A673 (cell line): ENCODE results near the gene KCTD14. TPM values are rescaled to one million over a fixed set of nuclear protein-coding genes. Genes with fewer than 3 reads are reported as not detected.

Experiments
- BruUV-seq: library from RNA; stranded (reverse); fragments of 400-500 nt; replicated peaks from 2 replicates; lab custom pipeline; 2021; lab: Mats Ljungman, UMichigan
- CTCF ChIA-PET: fragments of 300-600 bp; sonication (Branson Sonifier 250); formaldehyde crosslinking; loops from one replicate; lab custom pipeline; 2022; ENCODE audit warnings: antibody characterized with exemption; lab: Charles Lee
- POLR2A ChIA-PET: fragments of 300-600 bp; sonication (Branson Sonifier 250); formaldehyde crosslinking; loops from one replicate; lab custom pipeline; 2022; ENCODE audit warnings: antibody characterized with exemption; ENCODE audit not compliant: low non-redundant PET; lab: Charles Lee
- DNase-seq: peaks from one replicate; pipeline ENCODE4 v3.0.0-alpha.2; 2015; ENCODE audit warnings: low spot score
- H3K27ac ChIP-seq: fragments of 200-600 bp; sonication (generic); 2 replicates; pipeline ENCODE4 v1.5.1; 2016; ENCODE audit warnings: mixed run types, low read depth, mild to moderate bottlenecking, mixed read lengths, antibody characterized with exemption, low read length; ENCODE audit not compliant: poor library complexity, severe bottlenecking
- H3K27me3 ChIP-seq: fragments of 200-600 bp; sonication (generic); replicated peaks from 2 replicates; pipeline ENCODE4 v1.6.1; 2017; ENCODE audit warnings: mixed run types, low read depth, mild to moderate bottlenecking, mixed read lengths, antibody characterized with exemption, low read length; ENCODE audit not compliant: insufficient read depth, poor library complexity
- H3K36me3 ChIP-seq: fragments of 200-600 bp; sonication (generic); 2 replicates; pipeline ENCODE4 v1.6.1; 2016; ENCODE audit warnings: mixed run types, mild to moderate bottlenecking, mixed read lengths, antibody characterized with exemption, low read length; ENCODE audit not compliant: insufficient read depth, poor library complexity, severe bottlenecking
- H3K4me1 ChIP-seq: fragments of 200-600 bp; sonication (generic); 2 replicates; pipeline ENCODE4 v1.6.1; 2017; ENCODE audit warnings: mixed run types, mild to moderate bottlenecking, mixed read lengths, antibody characterized with exemption, low read length; ENCODE audit not compliant: insufficient read depth, poor library complexity, severe bottlenecking
- H3K4me3 ChIP-seq: fragments of 200-600 bp; sonication (generic); 2 replicates; pipeline ENCODE4 v1.5.1; 2016; ENCODE audit warnings: low read depth, mixed run types, mild to moderate bottlenecking, mixed read lengths, low read length; ENCODE audit not compliant: poor library complexity, severe bottlenecking
- H3K9me3 ChIP-seq: fragments of 200-600 bp; sonication (generic); 2 replicates; pipeline ENCODE4 v1.6.1; 2016; ENCODE audit warnings: mixed run types, low read depth, mild to moderate bottlenecking, mixed read lengths, antibody characterized with exemption, low read length; ENCODE audit not compliant: poor library complexity, severe bottlenecking
- EZH2 ChIP-seq: fragments of 200-600 bp; sonication (generic); IDR thresholded peaks from 2 replicates; pipeline ENCODE4 v1.6.1; 2017; ENCODE audit warnings: borderline replicate concordance, low read depth, mild to moderate bottlenecking, mixed read lengths, antibody characterized with exemption, low read length; ENCODE audit not compliant: poor library complexity, severe bottlenecking
- intact Hi-C: fragments of 100-400 bp; cut with micrococcal nuclease; formaldehyde crosslinking; loops from one replicate; pipeline ENCODE4 v1.10.0; 2022; ENCODE audit not compliant: unreplicated experiment
- total RNA-seq: library from RNA; stranded (reverse); gene quantifications from 2 replicates; pipeline ENCODE4 v1.2.3, GENCODE V29; 2021
- TF ChIP-seq, protein P1 (sequence below): fragments of 300-800, 200-600 bp; sonication (generic); conservative IDR thresholded peaks from 2 replicates; pipeline ENCODE4 v1.5.1; 2017; ENCODE audit warnings: low read depth, mild to moderate bottlenecking, antibody characterized with exemption, low read length, moderate library complexity, mixed read lengths

KCTD14 gene
- total RNA-seq, 1 experiment from 2014 or later: 0.45 TPM

DNA sequence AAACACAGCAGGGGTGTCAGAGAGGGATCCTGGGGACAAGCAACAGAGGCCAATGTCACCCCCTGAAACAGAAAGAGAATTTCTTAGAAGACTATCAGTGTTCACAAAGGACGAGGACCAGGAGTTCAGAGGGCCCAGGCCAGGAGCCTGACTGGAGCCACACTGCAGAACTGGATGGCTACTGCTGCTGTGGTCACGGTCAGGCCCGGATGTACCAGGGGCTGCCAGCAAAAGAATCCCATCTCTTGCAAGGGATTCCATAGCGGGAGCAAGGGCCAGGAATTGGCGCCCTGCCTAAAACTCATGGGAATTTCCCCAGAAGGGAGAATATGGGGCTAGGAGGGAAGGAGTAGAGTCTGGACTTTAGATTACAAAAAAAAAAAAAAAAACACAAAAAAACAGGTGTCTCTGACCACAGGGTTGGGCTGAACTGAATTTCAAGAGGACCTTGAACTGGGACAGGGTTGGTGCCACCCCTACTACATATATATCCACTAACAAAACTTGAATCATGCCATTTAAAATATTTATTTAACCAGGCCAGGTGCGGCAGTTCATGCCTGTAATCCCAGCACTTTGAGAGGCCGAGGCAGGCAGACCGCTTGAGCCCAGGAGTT, 15.7 kb upstream of the KCTD14 start:
- POLR2A ChIA-PET: no interaction called here
- TF ChIP-seq, protein P1, sequence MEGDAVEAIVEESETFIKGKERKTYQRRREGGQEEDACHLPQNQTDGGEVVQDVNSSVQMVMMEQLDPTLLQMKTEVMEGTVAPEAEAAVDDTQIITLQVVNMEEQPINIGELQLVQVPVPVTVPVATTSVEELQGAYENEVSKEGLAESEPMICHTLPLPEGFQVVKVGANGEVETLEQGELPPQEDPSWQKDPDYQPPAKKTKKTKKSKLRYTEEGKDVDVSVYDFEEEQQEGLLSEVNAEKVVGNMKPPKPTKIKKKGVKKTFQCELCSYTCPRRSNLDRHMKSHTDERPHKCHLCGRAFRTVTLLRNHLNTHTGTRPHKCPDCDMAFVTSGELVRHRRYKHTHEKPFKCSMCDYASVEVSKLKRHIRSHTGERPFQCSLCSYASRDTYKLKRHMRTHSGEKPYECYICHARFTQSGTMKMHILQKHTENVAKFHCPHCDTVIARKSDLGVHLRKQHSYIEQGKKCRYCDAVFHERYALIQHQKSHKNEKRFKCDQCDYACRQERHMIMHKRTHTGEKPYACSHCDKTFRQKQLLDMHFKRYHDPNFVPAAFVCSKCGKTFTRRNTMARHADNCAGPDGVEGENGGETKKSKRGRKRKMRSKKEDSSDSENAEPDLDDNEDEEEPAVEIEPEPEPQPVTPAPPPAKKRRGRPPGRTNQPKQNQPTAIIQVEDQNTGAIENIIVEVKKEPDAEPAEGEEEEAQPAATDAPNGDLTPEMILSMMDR: no peak
- no peak for TF ChIP-seq EZH2
- intact Hi-C loops: no loop called here
- H3K4me1 ChIP-seq: peaks cover 18% of the 10 kb centered on the region
- no peak overlapping the region for H3K27ac ChIP-seq
- CTCF ChIA-PET: no interaction called here
- no peak for DNase-seq
- H3K36me3 ChIP-seq: no peaks in the 10 kb centered on the region
- H3K27me3 ChIP-seq: no peaks in the 10 kb centered on the region
- H3K9me3 ChIP-seq: no peaks in the 10 kb centered on the region
- no TSS peak for BruUV-seq
- no peak overlapping the region for H3K4me3 ChIP-seq

DNA sequence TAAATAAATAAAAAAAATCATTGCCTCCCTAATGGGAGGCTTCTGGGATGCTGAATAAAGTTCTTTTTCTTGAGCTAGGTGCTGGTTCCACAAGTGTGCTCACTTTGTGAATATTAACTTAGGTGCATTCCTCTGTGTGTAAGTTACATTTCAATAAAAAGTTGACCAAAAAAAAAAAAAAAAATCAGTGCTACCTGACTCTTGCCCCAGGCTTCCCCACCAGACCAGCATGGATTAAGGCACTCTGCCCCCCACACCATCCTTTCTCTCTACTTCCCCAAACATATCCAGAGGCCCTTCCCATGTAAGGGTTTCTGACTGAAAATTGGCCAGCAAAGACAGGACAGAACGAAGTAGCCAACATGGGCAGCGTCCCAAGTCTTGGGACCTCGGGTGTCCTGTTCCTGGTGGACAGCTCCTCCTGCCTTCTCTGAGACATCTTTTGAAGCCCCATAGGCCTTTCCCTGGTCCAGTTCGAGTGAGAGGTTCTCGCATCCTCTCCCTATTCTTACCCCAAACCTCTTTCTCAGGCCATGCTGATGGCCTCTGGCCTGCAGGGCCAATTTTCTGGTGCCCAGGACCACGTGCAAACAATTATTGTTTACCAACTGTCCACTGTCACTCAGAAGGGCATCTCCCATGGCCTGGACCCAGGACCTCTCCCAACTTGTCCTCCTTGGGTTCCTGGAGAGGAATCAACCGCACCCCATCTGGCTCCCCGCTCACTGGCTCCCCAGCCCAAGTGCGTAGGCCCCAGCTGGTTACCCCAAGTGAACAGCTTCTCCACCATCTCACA, 14.9 kb upstream of the KCTD14 start:
- CTCF ChIA-PET: no interaction called here
- H3K4me1 ChIP-seq: peaks cover 18% of the 10 kb centered on the region
- POLR2A ChIA-PET: no interaction called here
- no peaks in the 10 kb centered on the region for H3K36me3 ChIP-seq
- DNase-seq: no peak
- no peak overlapping the region for H3K4me3 ChIP-seq
- intact Hi-C loops: no loop called here
- no TSS peak for BruUV-seq
- TF ChIP-seq EZH2: no peak
- TF ChIP-seq, protein P1: no peak
- H3K27me3 ChIP-seq: no peaks in the 10 kb centered on the region
- no peaks in the 10 kb centered on the region for H3K9me3 ChIP-seq
- no peak overlapping the region for H3K27ac ChIP-seq

DNA sequence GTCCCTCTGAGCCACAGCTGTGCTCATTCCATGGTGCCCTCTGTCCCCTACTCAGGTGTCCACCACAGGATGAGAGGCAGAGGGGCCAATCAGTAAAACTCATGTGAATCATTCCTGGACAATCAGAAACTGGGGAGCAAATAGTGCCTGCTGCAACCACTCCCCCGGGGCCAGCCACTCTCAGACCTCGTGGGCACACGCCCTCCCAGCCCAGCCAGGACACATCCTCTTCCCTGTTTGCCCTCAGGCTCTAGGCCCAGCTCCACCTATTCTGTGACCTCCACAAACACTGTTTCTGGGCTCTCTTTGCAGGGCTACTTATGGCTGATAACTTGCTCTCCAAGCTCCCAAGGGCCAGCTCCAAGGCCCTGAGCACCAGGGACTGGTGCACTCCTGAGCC, 14.0 kb upstream of the KCTD14 start:
- ChIA-PET POLR2A (no interaction called here), CTCF (no interaction called here)
- Histone ChIP-seq H3K4me3 (no peak overlapping the region), H3K4me1 (peaks cover 20% of the 10 kb centered on the region), H3K9me3 (no peaks in the 10 kb centered on the region), H3K36me3 (no peaks in the 10 kb centered on the region), H3K27me3 (no peaks in the 10 kb centered on the region), H3K27ac (no peak overlapping the region)
- intact Hi-C loops: no loop called here
- TF ChIP-seq, protein P1: no peak
- no peak for TF ChIP-seq EZH2
- BruUV-seq: no TSS peak
- no peak for DNase-seq
